Measurements from ENCODE around the gene HAGH. TPM values are rescaled to one million over a fixed set of nuclear protein-coding genes. Genes with fewer than 3 reads are reported as not detected.
A peak's percentile ranks its signal among the peaks of the same experiment; 100 is the strongest.

HAGH gene
- total RNA-seq, 2 donors from 2014 or later: 45.7 to 46.5 TPM

- TF ChIP-seq POLR2A (IDR thresholded peaks at IDR 0.05): no peak
- TF ChIP-seq CTCF (IDR thresholded peaks at IDR 0.05): no peak
- Histone ChIP-seq H3K27me3 (no peaks in the 10 kb centered on the region), H3K27ac (peak overlapping the region in 3 of 4 donors; percentile 81 to 96 (median 96)), H3K36me3 (replicated peaks in 1 of 2; ENCODE audit: insufficient read depth in 1 of 2, low read depth in 2 of 2) (peaks cover 8 to 9% of the 10 kb centered on the region in 2 donors), H3K9me3 (no peaks in the 10 kb centered on the region), H3K4me3 (no peak overlapping the region), H3K4me1 (peaks cover 49% of the 10 kb centered on the region)
- DNase-seq (no peak), ATAC-seq (no peak)
- intact Hi-C loops (cut with DNase I): no loop called here
- 42 to 75% methylated on average over 5 to 7 of the region's 7 CpGs for WGBS, 2 donors
These were observed 52.2 kb downstream of the HAGH start for GRCh38 chr16:1774448-1774780.

GRCh38 chr16:1773703-1774447 lies 52.8 kb downstream of the HAGH start:
- peak overlapping the region; percentile 77 to 95 for H3K4me3 ChIP-seq
- peak in 2 of 4 donors; percentile 52 to 69 for DNase-seq
- peaks cover 8 to 9% of the 10 kb centered on the region in 2 donors for H3K36me3 ChIP-seq (replicated peaks in 1 of 2; ENCODE audit: insufficient read depth in 1 of 2, low read depth in 2 of 2)
- intact Hi-C loops (cut with DNase I): no loop called here
- no peaks in the 10 kb centered on the region for H3K9me3 ChIP-seq
- no peaks in the 10 kb centered on the region for H3K27me3 ChIP-seq
- TF ChIP-seq CTCF (IDR thresholded peaks at IDR 0.05) (peak in 1 of 7 experiments; percentile 6), POLR2A (IDR thresholded peaks at IDR 0.05) (no peak)
- peak overlapping the region; percentile 81 to 96 (median 94) for H3K27ac ChIP-seq
- peaks cover 48% of the 10 kb centered on the region for H3K4me1 ChIP-seq
- WGBS, 2 donors: 0 to 9% methylated on average over 9 to 44 of the region's 45 CpGs
- no peak for ATAC-seq

GRCh38 chr16:1772908-1773702 lies 53.5 kb downstream of the HAGH start, which contains the start of gene MRPS34:
MRPS34 (minus strand) TSS chr16:1773134; CDS start chr16:1773119, 15 bp downstream.
- 0% methylated on average over 3 to 88 of the region's 108 CpGs for WGBS, 2 donors
- intact Hi-C loops (cut with DNase I): no loop called here
- Histone ChIP-seq H3K9me3 (no peaks in the 10 kb centered on the region), H3K27ac (peak within 1 kb of the TSS; percentile 81 to 96 (median 94)), H3K4me1 (peaks cover 48% of the 10 kb centered on the region), H3K4me3 (peak within 1 kb of the TSS; percentile 77 to 95), H3K27me3 (no peaks in the 10 kb centered on the region), H3K36me3 (replicated peaks in 1 of 2; ENCODE audit: insufficient read depth in 1 of 2, low read depth in 2 of 2) (peaks cover 8 to 9% of the 10 kb centered on the region in 2 donors)
- TF ChIP-seq POLR2A (IDR thresholded peaks at IDR 0.05): peak; percentile 47 to 77 (median 72)
- TF ChIP-seq CTCF (IDR thresholded peaks at IDR 0.05): peak; percentile 71 to 83 (median 73)
- DNase-seq (peak; percentile 86 to 87 (median 86)), ATAC-seq (peak; percentile 76)

- WGBS, 2 donors: 1% methylated on average over 21 to 41 of the region's 53 CpGs
These were observed 54.2 kb downstream of the HAGH start, which contains the start of gene EME2 for GRCh38 chr16:1772362-1772907. EME2 (plus strand) TSS chr16:1772810; CDS start chr16:1773228, 418 bp downstream.

More at GRCh38 chr16:1772362-1772907, 54.2 kb downstream of the HAGH start, which contains the start of gene EME2:
- H3K27ac ChIP-seq: peak within 1 kb of the TSS; percentile 81 to 96 (median 94)
- no peaks in the 10 kb centered on the region for H3K9me3 ChIP-seq
- no peaks in the 10 kb centered on the region for H3K27me3 ChIP-seq
- H3K4me3 ChIP-seq: peak within 1 kb of the TSS; percentile 77 to 95
- intact Hi-C loops (cut with DNase I): no loop called here
- DNase-seq (no peak), ATAC-seq (peak; percentile 2)
- TF ChIP-seq POLR2A (IDR thresholded peaks at IDR 0.05): no peak
- no peak for TF ChIP-seq CTCF (IDR thresholded peaks at IDR 0.05)
- H3K36me3 ChIP-seq (replicated peaks in 1 of 2; ENCODE audit: insufficient read depth in 1 of 2, low read depth in 2 of 2): peaks cover 7 to 8% of the 10 kb centered on the region in 2 donors
- H3K4me1 ChIP-seq: peaks cover 48% of the 10 kb centered on the region
